Suprapubic skin (tissue), 3 donors: Measurements from ENCODE around the gene TAF3.

ENCODE experiments used
- POLR2A ChIP-seq, 2 donors: fragments of 450-650 bp; IDR thresholded peaks; one replicate each; pipeline ENCODE4 v1.6.1; 2017; ENCODE audit warnings: antibody characterized with exemption in 2 of 2, mild to moderate bottlenecking in 2 of 2, moderate library complexity in 2 of 2
- TF ChIP-seq, protein P1 (sequence below), 2 donors: fragments of 200-600 bp in 1 of 2; fragments of 450-650 bp in 1 of 2; sonication (generic) in 1 of 2; IDR thresholded peaks; one replicate each; pipeline ENCODE4 v1.5.1; 2016 to 2019; ENCODE audit warnings: antibody characterized with exemption in 2 of 2, mild to moderate bottlenecking in 1 of 2, moderate library complexity in 1 of 2

DNA sequence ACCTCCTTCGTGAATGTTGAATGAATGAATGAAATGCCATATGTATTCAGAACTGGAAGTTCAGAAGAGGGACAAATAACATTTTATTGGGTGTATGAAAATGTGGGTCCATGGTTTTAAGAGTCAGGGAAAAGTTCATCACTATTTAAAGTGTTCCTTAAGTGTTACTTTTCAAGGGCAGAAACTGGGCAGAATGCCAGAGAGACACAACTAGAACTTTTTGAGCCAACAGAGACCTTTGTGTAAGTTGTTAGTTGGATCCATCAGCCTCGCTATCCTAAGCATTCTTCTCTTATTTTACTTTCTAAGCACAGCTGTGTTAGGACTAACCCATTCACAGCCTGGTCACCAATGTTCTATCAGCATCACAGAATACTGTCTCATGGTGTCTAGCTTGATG is 13.6 kb upstream of the TAF3 start:
- TF ChIP-seq, protein P1, sequence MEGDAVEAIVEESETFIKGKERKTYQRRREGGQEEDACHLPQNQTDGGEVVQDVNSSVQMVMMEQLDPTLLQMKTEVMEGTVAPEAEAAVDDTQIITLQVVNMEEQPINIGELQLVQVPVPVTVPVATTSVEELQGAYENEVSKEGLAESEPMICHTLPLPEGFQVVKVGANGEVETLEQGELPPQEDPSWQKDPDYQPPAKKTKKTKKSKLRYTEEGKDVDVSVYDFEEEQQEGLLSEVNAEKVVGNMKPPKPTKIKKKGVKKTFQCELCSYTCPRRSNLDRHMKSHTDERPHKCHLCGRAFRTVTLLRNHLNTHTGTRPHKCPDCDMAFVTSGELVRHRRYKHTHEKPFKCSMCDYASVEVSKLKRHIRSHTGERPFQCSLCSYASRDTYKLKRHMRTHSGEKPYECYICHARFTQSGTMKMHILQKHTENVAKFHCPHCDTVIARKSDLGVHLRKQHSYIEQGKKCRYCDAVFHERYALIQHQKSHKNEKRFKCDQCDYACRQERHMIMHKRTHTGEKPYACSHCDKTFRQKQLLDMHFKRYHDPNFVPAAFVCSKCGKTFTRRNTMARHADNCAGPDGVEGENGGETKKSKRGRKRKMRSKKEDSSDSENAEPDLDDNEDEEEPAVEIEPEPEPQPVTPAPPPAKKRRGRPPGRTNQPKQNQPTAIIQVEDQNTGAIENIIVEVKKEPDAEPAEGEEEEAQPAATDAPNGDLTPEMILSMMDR (IDR thresholded peaks at IDR 0.05) = no peak
- no peak for TF ChIP-seq POLR2A (IDR thresholded peaks at IDR 0.05)
